GM19099 (cell line): Measurements from ENCODE around the gene CNIH2.

ENCODE experiments used
- POLR2A ChIP-seq: IDR thresholded peaks from 3 replicates; pipeline ENCODE4 v1.6.1; 2011; ENCODE audit warnings: low read depth; ENCODE audit not compliant: insufficient read length; ENCODE audit errors: extremely low read depth

The CNIH2 gene

GRCh38 chr11:66282468-66283455 is 4.8 kb downstream of the CNIH2 start:
- TF ChIP-seq POLR2A = no peak

GRCh38 chr11:66283461-66284105 is 5.6 kb downstream of the CNIH2 start:
- TF ChIP-seq POLR2A = no peak

DNA sequence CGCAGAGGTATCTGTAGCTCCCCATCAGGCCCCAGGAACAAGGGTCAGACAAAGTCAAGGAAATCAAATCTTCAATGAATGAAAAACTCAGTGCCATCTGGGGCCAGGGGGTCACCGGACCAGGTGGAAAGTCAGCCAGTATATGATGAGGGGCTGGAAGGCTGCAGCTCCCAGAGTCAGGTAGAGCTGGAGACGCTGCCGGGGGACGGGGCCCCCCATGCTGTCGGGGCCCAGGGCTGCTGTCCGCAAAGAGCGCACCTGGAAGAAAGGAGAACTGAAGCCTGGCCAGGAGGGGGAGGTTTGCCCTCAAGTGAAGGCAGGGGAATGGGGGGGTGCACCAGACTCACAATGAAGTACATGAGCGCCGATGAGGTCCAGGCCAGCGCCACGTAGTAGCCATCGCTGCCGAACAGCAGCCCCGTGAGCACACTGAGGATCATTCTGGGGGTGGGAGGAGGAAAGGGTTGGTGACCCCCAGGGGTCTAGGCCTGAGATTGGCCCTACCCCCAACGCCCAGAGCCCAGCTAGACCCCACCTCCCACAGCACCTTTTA is 6.6 kb downstream of the CNIH2 start:
- TF ChIP-seq POLR2A = no peak

- TF ChIP-seq POLR2A = no peak
Observed at GRCh38 chr11:66285250-66285947, 7.4 kb downstream of the CNIH2 start.

- no peak for TF ChIP-seq POLR2A
Observed at GRCh38 chr11:66286699-66287098, 8.7 kb downstream of the CNIH2 start.

GRCh38 chr11:66287211-66287888 is 9.4 kb downstream of the CNIH2 start:
- no peak for TF ChIP-seq POLR2A

DNA sequence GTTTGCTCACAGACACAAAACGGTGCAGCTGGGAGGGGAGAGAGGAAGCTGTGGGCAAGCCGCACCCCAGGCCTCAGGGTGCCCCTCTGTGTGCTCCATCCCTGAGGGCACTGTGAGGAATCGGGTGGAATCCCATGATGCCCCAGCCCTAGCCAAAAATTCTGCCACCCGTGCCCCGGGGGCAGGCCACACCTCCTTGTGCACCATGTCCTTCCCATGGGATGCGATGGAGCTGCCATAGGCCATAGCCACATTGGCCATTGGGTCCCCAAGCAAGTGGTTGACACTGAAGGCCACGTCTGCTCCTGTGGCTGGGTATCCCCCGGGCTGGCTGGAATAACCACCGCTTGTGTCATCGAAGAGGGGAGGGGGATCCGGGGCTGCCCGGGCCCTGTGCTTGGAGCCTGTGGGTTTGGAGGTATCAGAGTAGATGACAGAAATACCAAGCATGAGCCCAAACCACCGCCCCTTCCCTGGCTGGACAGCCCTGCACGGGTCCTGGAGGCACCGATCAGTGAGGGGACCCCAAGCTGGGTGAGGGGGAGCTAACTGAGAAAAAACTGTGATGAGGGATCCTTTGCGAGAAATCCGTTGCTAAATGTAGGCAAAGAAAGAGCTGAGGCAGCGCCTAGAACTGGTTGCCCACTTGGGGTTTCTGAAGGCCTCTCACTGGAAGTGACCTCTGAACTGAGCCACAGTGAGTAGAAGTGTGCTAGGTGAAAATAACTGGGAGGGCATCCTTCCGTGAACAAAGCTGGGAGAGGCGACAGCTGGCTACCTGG is 10.1 kb downstream of the CNIH2 start:
- TF ChIP-seq POLR2A = no peak

- peak; percentile 84 for TF ChIP-seq POLR2A
Observed at GRCh38 chr11:66288671-66289547, 10.9 kb downstream of the CNIH2 start, which contains the start of gene YIF1A. TSS of gene YIF1A (minus strand) at chr11:66289143. CDS start at chr11:66288985, 158 bp downstream.

- no peak for TF ChIP-seq POLR2A
Observed at GRCh38 chr11:66289548-66290329, 11.8 kb downstream of the CNIH2 start.

- TF ChIP-seq POLR2A = no peak
Observed at GRCh38 chr11:66290330-66290621, 12.3 kb downstream of the CNIH2 start.

- no peak for TF ChIP-seq POLR2A
Observed at GRCh38 chr11:66291303-66291705, 13.3 kb downstream of the CNIH2 start.
